SK-N-SH (cell line): ENCODE results near the gene ALDH1L1. TPM values are rescaled to one million over a fixed set of nuclear protein-coding genes. Genes with fewer than 3 reads are reported as not detected.
A peak's percentile ranks its signal among the peaks of the same experiment; 100 is the strongest.

Experiments used
- CTCF ChIA-PET: fragments of 300-600, 350-600 bp; formaldehyde crosslinking; extraction: SDS; loops from one replicate; lab custom pipeline; 2021; lab: Yijun Ruan, JAX
- POLR2A ChIA-PET: fragments of 350-600 bp; sonication (Branson Sonifier 250); formaldehyde crosslinking; extraction: SDS; loops from one replicate; lab custom pipeline; 2020; ENCODE audit warnings: antibody characterized with exemption, inconsistent platforms; lab: Yijun Ruan, JAX
- DNase-seq: peaks from one replicate; pipeline ENCODE4 v3.0.0; 2012
- H2AFZ ChIP-seq: fragments of 200-600 bp; sonication (generic); 2 replicates; pipeline ENCODE4 v1.8.1; 2016; ENCODE audit warnings: antibody characterized with exemption, mild to moderate bottlenecking, low read depth
- H3F3A ChIP-seq: fragments of 200-600 bp; sonication (generic); replicated peaks from 2 replicates; pipeline ENCODE3; 2016; ENCODE audit warnings: antibody characterized with exemption, mild to moderate bottlenecking; ENCODE audit not compliant: insufficient read depth
- H3K27ac ChIP-seq, 2 experiments: fragments of 200-500 bp in 1 of 2; fragments of 200-600 bp in 1 of 2; sonication (Bioruptor generic) in 1 of 2; sonication (generic), shearing (Covaris generic) in 1 of 2; 2 replicates each; pipeline versions ENCODE4 v1.5.1 to v1.6.1; 2014 to 2016; ENCODE audit warnings: low read depth in 2 of 2, inconsistent platforms in 1 of 2, low read length in 1 of 2, mild to moderate bottlenecking in 1 of 2, mixed read lengths in 1 of 2
- H3K27me3 ChIP-seq: fragments of 200-600 bp; sonication (generic), shearing (Covaris generic); 2 replicates; pipeline ENCODE4 v1.6.1; 2016; ENCODE audit warnings: mixed run types; ENCODE audit not compliant: insufficient read depth
- H3K36me3 ChIP-seq, 2 experiments: fragments of 200-500 bp in 1 of 2; fragments of 200-600 bp in 1 of 2; sonication (Bioruptor generic) in 1 of 2; sonication (generic) in 1 of 2; replicated peaks in 1 of 2; 2 replicates each; pipeline versions ENCODE3 to v1.5.1; 2014 to 2016; ENCODE audit warnings: low read length in 1 of 2, mild to moderate bottlenecking in 1 of 2; ENCODE audit not compliant: insufficient read depth in 2 of 2, control insufficient read depth in 1 of 2
- H3K4me1 ChIP-seq, 2 experiments: fragments of 200-500 bp in 1 of 2; fragments of 200-600 bp in 1 of 2; sonication (Bioruptor generic) in 1 of 2; sonication (generic), shearing (Covaris generic) in 1 of 2; 2 replicates each; pipeline versions ENCODE4 v1.5.1 to v1.6.1; 2014 to 2016; ENCODE audit warnings: low read depth in 1 of 2, low read length in 1 of 2, mixed run types in 1 of 2; ENCODE audit not compliant: insufficient read depth in 2 of 2, control insufficient read depth in 1 of 2
- H3K4me2 ChIP-seq: fragments of 200-600 bp; sonication (generic), shearing (Covaris generic); 2 replicates; pipeline ENCODE4 v1.6.1; 2017; ENCODE audit warnings: mixed run types
- H3K4me3 ChIP-seq, 2 experiments: fragments of 200-500 bp in 1 of 2; fragments of 200-600 bp in 1 of 2; sonication (Bioruptor generic) in 1 of 2; sonication (generic), shearing (Covaris generic) in 1 of 2; 2 replicates each; pipeline versions ENCODE4 v1.5.1 to v1.8.1; 2014 to 2016; ENCODE audit warnings: low read depth in 2 of 2, inconsistent platforms in 1 of 2, low read length in 1 of 2, mild to moderate bottlenecking in 1 of 2, mixed read lengths in 1 of 2, moderate library complexity in 1 of 2
- H3K79me2 ChIP-seq: fragments of 200-600 bp; sonication (generic); 2 replicates; pipeline ENCODE4 v1.8.1; 2017; ENCODE audit warnings: mild to moderate bottlenecking; ENCODE audit not compliant: insufficient read depth
- H3K9ac ChIP-seq: fragments of 200-600 bp; sonication (generic); 2 replicates; pipeline ENCODE4 v1.6.1; 2017; ENCODE audit warnings: mixed run types
- H3K9me2 ChIP-seq: fragments of 200-600 bp; sonication (generic); 2 replicates; pipeline ENCODE4 v1.6.1; 2017; ENCODE audit warnings: mixed run types
- H3K9me3 ChIP-seq: fragments of 200-600 bp; sonication (generic); 2 replicates; pipeline ENCODE4 v1.6.1; 2017; ENCODE audit warnings: mixed run types, mild to moderate bottlenecking, moderate library complexity
- H4K20me1 ChIP-seq: fragments of 200-600 bp; sonication (generic); 2 replicates; pipeline ENCODE4 v1.6.1; 2017; ENCODE audit warnings: mild to moderate bottlenecking, mixed run types; ENCODE audit not compliant: insufficient read depth
- CHD2 ChIP-seq: fragments of 150-350 bp; IDR thresholded peaks from 2 replicates; pipeline ENCODE4 v1.6.1; 2018; ENCODE audit warnings: low read length; ENCODE audit not compliant: partially characterized antibody
- ELF1 ChIP-seq: IDR thresholded peaks from 2 replicates; pipeline ENCODE4 v1.4.0; 2012
- EZH2phosphoT487 ChIP-seq: fragments of 200-600 bp; sonication (generic); IDR thresholded peaks from 2 replicates; pipeline ENCODE4 v1.6.1; 2017; ENCODE audit warnings: low read depth, mixed run types, mild to moderate bottlenecking, antibody characterized with exemption, moderate library complexity, borderline replicate concordance
- FOSL2 ChIP-seq: IDR thresholded peaks from 2 replicates; pipeline ENCODE4 v1.4.0; 2012; ENCODE audit warnings: low read depth, mild to moderate bottlenecking, moderate library complexity, borderline replicate concordance
- MAX ChIP-seq: IDR thresholded peaks from 2 replicates; pipeline ENCODE4 v1.4.0; 2012; ENCODE audit warnings: low read depth
- NRF1 ChIP-seq: IDR thresholded peaks from 2 replicates; pipeline ENCODE4 v1.6.1; 2012; ENCODE audit warnings: low read depth, mild to moderate bottlenecking, low read length
- PBX3 ChIP-seq: IDR thresholded peaks from 2 replicates; pipeline ENCODE4; 2012
- RAD21 ChIP-seq: IDR thresholded peaks from 2 replicates; pipeline ENCODE4 v1.6.1; 2012; ENCODE audit warnings: mild to moderate bottlenecking, low read length
- RXRA ChIP-seq: IDR thresholded peaks from 2 replicates; pipeline ENCODE4 v1.4.0; 2012; ENCODE audit warnings: low read depth, mild to moderate bottlenecking, borderline replicate concordance
- SMC3 ChIP-seq: IDR thresholded peaks from 2 replicates; pipeline ENCODE4 v1.6.1; 2012; ENCODE audit warnings: low read depth, low read length, improper control_type of control experiment
- TEAD4 ChIP-seq: IDR thresholded peaks from 2 replicates; pipeline ENCODE4 v1.4.0; 2012; ENCODE audit warnings: mild to moderate bottlenecking, borderline replicate concordance; ENCODE audit not compliant: insufficient read depth
- USF1 ChIP-seq: IDR thresholded peaks from 2 replicates; pipeline ENCODE4 v1.4.0; 2012; ENCODE audit warnings: low read depth, borderline replicate concordance
- WGBS: methylation state at CpG from one replicate; pipeline ENCODE4 v1.1.6; 2017; ENCODE audit warnings: low lambda C conversion rate; 5-methylcytosine and 5-hydroxymethylcytosine counted together
- polyA plus RNA-seq, 3 experiments: library from polyadenylated mRNA; depleted of rRNA; stranded (reverse); fragments of >200 nt; gene quantifications; 2 replicates each; pipeline ENCODE4 v1.2.3, GENCODE V29; 2012
- TF ChIP-seq, protein P1 (sequence below): fragments of 200-600 bp; sonication (generic); IDR thresholded peaks from 2 replicates; pipeline ENCODE4 v1.6.1; 2017; ENCODE audit warnings: antibody characterized with exemption, mild to moderate bottlenecking, moderate library complexity
- TF ChIP-seq, protein P2 (sequence below): IDR thresholded peaks from 2 replicates; pipeline ENCODE4 v1.6.1; 2012; ENCODE audit warnings: mild to moderate bottlenecking, low read depth, low read length, moderate library complexity
- TF ChIP-seq, protein P3 (sequence below): IDR thresholded peaks from 2 replicates; pipeline ENCODE4 v1.4.0; 2012; ENCODE audit warnings: low read depth, borderline replicate concordance

ALDH1L1 gene
- polyA plus RNA-seq, 1 of the 3 experiments (the other 2 are of a cell fraction): not detected

DNA sequence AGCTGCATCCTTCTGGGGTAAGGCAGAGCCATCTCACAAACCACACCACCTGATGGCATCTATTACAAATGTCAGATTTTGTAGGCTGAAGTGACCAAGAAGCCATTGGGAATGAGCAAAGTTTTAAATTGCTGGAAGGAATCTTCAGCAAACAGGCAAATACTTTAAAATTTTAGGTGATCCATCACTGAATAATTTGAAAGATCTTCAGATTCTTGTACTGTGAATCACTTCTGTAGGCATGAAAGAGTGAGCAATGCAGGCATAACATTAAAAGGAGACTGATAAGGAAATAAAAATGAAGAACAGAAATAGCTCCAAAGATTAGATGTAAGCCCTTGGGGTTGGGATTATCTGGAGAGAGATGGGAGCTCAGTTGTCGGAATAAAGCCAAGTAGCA, 36.0 kb upstream of the ALDH1L1 start:
- CTCF ChIA-PET: interaction anchor here (0.8 to 2.6 kb wide), 2 partner anchors 18 to 82 kb away, joined by 3 to 9 read pairs; no protein-coding TSS in a partner anchor
- no peaks in the 10 kb centered on the region for H4K20me1 ChIP-seq
- H3K4me1 ChIP-seq: peaks cover 4 to 7% of the 10 kb centered on the region in 2 experiments; a peak in 2 of 4 replicates
- WGBS: 60% methylated on average over 1 of the region's 1 CpG
- no peak overlapping the region; a peak in 1 of 4 replicates for H3K27ac ChIP-seq
- H3K4me3 ChIP-seq: no peak overlapping the region
- H3K4me2 ChIP-seq: peak overlapping the region; percentile 27; the same call in 1 of the 2 replicates
- H3K36me3 ChIP-seq: no peaks in the 10 kb centered on the region
- H3K9ac ChIP-seq: no peak overlapping the region
- TF ChIP-seq TEAD4: no peak
- TF ChIP-seq, protein P1, sequence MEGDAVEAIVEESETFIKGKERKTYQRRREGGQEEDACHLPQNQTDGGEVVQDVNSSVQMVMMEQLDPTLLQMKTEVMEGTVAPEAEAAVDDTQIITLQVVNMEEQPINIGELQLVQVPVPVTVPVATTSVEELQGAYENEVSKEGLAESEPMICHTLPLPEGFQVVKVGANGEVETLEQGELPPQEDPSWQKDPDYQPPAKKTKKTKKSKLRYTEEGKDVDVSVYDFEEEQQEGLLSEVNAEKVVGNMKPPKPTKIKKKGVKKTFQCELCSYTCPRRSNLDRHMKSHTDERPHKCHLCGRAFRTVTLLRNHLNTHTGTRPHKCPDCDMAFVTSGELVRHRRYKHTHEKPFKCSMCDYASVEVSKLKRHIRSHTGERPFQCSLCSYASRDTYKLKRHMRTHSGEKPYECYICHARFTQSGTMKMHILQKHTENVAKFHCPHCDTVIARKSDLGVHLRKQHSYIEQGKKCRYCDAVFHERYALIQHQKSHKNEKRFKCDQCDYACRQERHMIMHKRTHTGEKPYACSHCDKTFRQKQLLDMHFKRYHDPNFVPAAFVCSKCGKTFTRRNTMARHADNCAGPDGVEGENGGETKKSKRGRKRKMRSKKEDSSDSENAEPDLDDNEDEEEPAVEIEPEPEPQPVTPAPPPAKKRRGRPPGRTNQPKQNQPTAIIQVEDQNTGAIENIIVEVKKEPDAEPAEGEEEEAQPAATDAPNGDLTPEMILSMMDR: no peak
- TF ChIP-seq, protein P2, sequence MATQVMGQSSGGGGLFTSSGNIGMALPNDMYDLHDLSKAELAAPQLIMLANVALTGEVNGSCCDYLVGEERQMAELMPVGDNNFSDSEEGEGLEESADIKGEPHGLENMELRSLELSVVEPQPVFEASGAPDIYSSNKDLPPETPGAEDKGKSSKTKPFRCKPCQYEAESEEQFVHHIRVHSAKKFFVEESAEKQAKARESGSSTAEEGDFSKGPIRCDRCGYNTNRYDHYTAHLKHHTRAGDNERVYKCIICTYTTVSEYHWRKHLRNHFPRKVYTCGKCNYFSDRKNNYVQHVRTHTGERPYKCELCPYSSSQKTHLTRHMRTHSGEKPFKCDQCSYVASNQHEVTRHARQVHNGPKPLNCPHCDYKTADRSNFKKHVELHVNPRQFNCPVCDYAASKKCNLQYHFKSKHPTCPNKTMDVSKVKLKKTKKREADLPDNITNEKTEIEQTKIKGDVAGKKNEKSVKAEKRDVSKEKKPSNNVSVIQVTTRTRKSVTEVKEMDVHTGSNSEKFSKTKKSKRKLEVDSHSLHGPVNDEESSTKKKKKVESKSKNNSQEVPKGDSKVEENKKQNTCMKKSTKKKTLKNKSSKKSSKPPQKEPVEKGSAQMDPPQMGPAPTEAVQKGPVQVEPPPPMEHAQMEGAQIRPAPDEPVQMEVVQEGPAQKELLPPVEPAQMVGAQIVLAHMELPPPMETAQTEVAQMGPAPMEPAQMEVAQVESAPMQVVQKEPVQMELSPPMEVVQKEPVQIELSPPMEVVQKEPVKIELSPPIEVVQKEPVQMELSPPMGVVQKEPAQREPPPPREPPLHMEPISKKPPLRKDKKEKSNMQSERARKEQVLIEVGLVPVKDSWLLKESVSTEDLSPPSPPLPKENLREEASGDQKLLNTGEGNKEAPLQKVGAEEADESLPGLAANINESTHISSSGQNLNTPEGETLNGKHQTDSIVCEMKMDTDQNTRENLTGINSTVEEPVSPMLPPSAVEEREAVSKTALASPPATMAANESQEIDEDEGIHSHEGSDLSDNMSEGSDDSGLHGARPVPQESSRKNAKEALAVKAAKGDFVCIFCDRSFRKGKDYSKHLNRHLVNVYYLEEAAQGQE: no peak
- TF ChIP-seq FOSL2: peak; percentile 51
- TF ChIP-seq, all 33 proteins: peak for 1
- H3K9me2 ChIP-seq: 0 out of 2 replicates have a peak, but pooled peaks cover 3% of the 10 kb centered on the region
- peaks cover 3% of the 10 kb centered on the region; the same call in 1 of the 2 replicates for H3K9me3 ChIP-seq
- no peaks in the 10 kb centered on the region for H3F3A ChIP-seq
- no peak overlapping the region for H2AFZ ChIP-seq
- H3K79me2 ChIP-seq: no peaks in the 10 kb centered on the region
- no peak for DNase-seq
- POLR2A ChIA-PET: no interaction called here
- H3K27me3 ChIP-seq: no peaks in the 10 kb centered on the region

- Histone ChIP-seq H3K9me3 (peaks cover 3% of the 10 kb centered on the region; the same call in 1 of the 2 replicates), H3F3A (no peaks in the 10 kb centered on the region), H3K9ac (0 out of 2 replicates have a peak overlapping the region, but pooled peaks have one; percentile 25), H3K4me1 (peaks cover 11 to 12% of the 10 kb centered on the region in 2 experiments; a peak in 2 of 4 replicates), H4K20me1 (no peaks in the 10 kb centered on the region), H3K79me2 (no peaks in the 10 kb centered on the region), H3K36me3 (no peaks in the 10 kb centered on the region), H3K27ac (no peak overlapping the region), H3K4me2 (peak overlapping the region; percentile 41; the same call in 1 of the 2 replicates), H3K9me2 (0 out of 2 replicates have a peak, but pooled peaks cover 3% of the 10 kb centered on the region), H3K27me3 (no peaks in the 10 kb centered on the region), H3K4me3 (peak overlapping the region in 1 of 2 experiments; percentile 46; a peak in 2 of 4 replicates), H2AFZ (peak overlapping the region; percentile 82; the same call in 1 of the 2 replicates)
- WGBS: 76% methylated on average over 31 of the region's 50 CpGs
- no peak for DNase-seq
- CTCF ChIA-PET: interaction anchor here (0.8 to 3.8 kb wide), 27 partner anchors 9 to 1343 kb away, joined by 3 to 77 read pairs (median 4); no protein-coding TSS in a partner anchor
- POLR2A ChIA-PET: interaction anchor here (1.0 kb wide), 1 partner anchor 15 kb away, joined by 4 read pairs; no protein-coding TSS in a partner anchor
- TF ChIP-seq USF1 (no peak), CHD2 (no peak), RAD21 (no peak), EZH2phosphoT487 (no peak), SMC3 (no peak), PBX3 (no peak), MAX (no peak), RXRA (no peak), ELF1 (no peak), NRF1 (no peak)
- TF ChIP-seq, protein P3, sequence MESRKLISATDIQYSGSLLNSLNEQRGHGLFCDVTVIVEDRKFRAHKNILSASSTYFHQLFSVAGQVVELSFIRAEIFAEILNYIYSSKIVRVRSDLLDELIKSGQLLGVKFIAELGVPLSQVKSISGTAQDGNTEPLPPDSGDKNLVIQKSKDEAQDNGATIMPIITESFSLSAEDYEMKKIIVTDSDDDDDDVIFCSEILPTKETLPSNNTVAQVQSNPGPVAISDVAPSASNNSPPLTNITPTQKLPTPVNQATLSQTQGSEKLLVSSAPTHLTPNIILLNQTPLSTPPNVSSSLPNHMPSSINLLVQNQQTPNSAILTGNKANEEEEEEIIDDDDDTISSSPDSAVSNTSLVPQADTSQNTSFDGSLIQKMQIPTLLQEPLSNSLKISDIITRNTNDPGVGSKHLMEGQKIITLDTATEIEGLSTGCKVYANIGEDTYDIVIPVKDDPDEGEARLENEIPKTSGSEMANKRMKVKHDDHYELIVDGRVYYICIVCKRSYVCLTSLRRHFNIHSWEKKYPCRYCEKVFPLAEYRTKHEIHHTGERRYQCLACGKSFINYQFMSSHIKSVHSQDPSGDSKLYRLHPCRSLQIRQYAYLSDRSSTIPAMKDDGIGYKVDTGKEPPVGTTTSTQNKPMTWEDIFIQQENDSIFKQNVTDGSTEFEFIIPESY: no peak
These were observed 33.1 kb upstream of the ALDH1L1 start for GRCh38 chr3:126213379-126214028.
